ENCODE data around the gene L3MBTL2.

DNA sequence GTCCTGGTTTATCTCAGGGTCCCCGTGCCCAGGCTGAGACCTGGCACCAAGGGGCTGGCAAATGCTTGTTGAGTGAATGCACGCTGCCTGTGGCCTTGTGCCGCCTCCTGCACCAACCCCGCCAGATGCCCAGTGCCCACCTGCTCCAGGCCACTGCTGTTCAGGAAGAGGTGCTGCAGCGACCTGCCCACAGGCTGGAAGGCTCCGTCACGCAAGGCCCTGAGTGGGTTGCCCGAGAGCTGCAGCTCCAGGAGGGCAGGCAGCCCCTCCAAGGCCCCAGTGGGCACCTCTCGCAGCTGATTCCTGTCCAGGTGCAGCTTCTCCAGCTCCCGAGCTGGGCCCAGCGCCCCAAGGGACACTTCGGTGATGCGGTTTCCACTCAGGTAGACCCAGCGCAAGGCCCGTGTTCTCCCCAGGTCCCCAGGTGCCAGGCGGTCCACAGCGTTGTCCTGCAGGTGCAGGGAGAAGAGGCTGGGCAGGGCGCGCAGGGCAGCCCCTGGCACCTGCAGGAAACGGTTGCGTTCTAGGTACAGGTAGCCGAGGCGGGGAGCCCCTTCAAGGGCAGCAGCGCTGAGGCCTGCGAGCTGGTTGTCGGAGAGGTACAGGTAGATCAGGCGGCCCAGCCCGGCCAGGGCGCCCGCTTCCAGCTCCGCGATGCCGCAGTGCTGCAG, 32.1 kb downstream of the L3MBTL2 start:
- TF ChIP-seq, protein P1, sequence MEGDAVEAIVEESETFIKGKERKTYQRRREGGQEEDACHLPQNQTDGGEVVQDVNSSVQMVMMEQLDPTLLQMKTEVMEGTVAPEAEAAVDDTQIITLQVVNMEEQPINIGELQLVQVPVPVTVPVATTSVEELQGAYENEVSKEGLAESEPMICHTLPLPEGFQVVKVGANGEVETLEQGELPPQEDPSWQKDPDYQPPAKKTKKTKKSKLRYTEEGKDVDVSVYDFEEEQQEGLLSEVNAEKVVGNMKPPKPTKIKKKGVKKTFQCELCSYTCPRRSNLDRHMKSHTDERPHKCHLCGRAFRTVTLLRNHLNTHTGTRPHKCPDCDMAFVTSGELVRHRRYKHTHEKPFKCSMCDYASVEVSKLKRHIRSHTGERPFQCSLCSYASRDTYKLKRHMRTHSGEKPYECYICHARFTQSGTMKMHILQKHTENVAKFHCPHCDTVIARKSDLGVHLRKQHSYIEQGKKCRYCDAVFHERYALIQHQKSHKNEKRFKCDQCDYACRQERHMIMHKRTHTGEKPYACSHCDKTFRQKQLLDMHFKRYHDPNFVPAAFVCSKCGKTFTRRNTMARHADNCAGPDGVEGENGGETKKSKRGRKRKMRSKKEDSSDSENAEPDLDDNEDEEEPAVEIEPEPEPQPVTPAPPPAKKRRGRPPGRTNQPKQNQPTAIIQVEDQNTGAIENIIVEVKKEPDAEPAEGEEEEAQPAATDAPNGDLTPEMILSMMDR (IDR thresholded peaks at IDR 0.05) = no peak
- no peak for TF ChIP-seq POLR2A (IDR thresholded peaks at IDR 0.05)
